HG03520 (cell line): ENCODE data around the gene EMC8.
"Not testable (repeated sequence)": the region's sequence is repeated elsewhere in the genome, so short reads cannot be mapped to it uniquely, and the experiment has no call there.

Experiments
- ATAC-seq: cut with Tn5 transposase; IDR thresholded peaks from one replicate; pipeline ENCODE4 v1.9.1; 2021; ENCODE audit warnings: mild to moderate bottlenecking, moderate library complexity; ENCODE audit not compliant: unreplicated experiment

Gene EMC8

GRCh38 chr16:85799497-85800320 lies at the start of gene EMC8, which contains the start of gene COX4I1:
Gene EMC8 (minus strand): TSS chr16:85799544. CDS start chr16:85799295, 249 bp downstream.
Gene COX4I1 (plus strand): TSS chr16:85799695. CDS start chr16:85801206, 1,511 bp downstream.
- peak; percentile 65 for ATAC-seq

DNA sequence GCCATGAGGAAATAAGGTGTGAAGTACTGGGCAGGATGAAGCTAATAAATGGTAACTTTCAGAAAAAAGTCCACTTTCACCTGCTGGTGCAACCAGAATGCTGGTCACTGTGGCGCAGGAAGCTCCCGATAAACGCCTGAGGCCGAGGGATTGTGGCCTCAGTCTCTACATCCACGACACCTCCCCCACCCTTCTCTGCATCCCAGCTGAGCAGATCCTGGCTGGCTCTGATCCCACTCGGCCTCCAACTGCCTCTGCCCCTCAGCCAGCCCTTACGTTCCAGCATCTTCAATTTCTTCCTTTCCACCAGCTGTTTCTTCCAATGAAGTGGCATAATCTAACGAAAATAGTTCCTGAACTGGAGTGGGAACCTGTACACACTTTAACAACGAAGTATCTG lies 49.6 kb upstream of the EMC8 start:
- ATAC-seq = no peak

DNA sequence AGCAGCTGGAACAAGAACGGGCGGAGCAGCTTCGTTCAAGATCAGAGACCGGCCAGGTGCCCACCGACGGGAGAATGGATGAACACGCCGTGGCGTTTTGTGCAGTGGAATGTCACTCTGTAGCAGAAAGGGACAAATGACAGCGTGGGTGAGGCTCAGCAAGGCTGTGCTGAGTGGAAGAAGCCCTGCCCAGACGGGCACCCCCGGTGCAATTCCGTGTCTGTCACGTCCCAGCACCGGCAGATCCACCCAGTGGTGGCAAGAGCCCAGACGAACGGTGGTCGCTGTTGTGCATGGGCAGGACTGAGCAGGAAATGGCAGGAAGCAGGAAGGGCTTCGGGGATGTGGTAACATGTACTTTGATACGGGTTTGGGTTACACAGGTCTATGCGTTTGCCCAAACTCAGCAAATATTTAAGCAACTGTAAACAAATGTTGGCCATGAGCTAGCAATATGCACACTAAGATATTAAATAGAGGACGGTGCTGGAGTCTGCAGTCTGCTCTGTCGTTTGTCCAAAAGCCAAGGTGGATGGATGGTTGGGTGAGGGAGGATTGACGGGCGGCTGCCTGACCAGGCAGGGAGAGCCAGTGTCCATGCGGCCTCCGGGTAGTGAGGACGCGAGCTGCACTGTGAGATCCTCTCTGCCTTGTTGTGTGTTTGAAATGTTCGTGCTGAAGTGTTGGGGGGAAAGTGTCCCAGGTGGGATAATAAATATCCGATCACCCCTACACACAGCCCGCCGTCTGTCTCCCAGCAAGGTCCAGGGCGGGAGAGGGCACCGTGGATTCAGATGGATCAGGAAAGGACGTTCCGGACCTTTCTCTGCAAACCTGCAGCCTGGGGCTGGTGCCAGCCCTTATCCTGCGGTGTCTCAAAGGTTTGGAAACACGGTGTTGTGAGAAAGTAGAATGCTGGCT lies 48.6 kb upstream of the EMC8 start:
- no peak for ATAC-seq

GRCh38 chr16:85847036-85847435 lies 47.7 kb upstream of the EMC8 start:
- no peak for ATAC-seq

DNA sequence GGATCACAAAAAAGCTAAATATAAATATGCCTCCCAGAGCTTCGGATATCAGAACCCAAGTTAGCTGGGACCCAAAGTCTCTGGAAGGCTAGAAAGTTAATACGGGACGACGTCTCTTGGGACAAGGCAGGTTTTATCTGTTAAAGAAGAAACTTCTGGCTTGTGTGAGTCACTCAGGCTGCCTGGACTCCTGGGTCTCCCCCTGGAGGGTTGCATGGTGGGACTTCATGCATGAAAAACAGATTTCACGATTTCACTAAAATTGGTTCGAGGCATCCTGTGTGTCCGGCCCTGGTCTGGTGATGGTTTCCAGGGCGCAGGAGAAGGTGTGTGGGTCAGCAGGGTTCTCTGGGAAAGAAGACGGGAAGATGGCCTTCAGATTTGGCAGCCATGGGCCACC lies 47.1 kb upstream of the EMC8 start:
- no peak for ATAC-seq

GRCh38 chr16:85845266-85845665 lies 45.9 kb upstream of the EMC8 start:
- ATAC-seq = no peak

DNA sequence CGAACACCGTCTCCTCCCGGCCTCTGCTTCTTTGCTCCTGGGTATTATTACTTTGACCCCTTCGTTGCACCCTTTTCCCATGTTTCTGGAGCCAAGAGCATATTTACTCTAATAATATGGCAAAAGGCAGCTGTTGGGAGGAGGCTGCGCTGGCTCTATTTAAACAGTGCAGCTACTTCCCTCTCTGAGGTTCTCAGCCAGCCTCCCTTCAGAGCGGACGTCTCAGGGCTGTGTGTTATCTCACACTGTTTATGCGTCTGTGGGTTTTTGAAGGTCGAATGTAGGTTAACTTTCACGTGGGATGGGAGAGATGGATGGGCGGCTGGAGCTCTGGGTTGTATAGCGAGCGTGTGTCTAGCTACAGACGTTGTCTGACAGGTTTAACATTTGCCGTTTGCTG lies 45.4 kb upstream of the EMC8 start:
- no peak for ATAC-seq

DNA sequence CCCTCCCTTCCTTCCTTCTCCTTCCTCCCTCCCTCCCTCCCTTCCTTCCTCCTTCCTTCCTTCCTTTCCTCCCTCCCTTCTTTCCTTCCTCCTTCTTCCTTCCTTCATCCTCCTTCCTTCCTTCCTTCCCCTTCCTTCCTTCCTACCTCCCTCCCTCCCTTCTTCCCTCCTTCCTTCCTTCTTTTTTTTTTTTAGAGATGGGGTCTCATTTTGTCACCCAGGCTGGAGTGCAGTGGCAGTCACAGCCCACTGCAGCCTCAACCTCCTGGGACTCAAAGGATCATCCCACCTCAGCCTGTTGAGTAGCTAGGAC lies 44.8 kb upstream of the EMC8 start:
- no peak for ATAC-seq

GRCh38 chr16:85843471-85844168 lies 44.3 kb upstream of the EMC8 start:
- ATAC-seq = no peak

- ATAC-seq = no peak
Observed at GRCh38 chr16:85842848-85843247, 43.5 kb upstream of the EMC8 start.

DNA sequence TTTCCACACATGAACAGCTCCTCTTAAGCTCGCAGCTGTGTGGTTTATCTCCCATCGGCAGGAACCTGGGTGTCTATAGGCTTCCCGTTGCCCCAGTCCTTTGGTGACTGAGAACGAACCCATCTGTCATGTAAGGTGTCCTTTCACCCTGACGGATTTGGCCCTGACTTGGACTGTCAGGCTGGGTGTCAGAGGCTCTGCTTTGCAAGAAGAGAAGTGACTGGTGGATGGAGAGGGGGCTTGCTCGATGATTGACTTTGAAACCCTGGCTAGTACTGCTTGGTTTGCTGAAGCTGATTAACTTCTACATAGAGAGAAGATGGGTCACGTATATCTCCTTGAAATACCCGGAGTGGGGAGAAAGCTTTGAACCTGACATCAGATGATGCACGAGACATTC lies 43.1 kb upstream of the EMC8 start:
- no peak for ATAC-seq

DNA sequence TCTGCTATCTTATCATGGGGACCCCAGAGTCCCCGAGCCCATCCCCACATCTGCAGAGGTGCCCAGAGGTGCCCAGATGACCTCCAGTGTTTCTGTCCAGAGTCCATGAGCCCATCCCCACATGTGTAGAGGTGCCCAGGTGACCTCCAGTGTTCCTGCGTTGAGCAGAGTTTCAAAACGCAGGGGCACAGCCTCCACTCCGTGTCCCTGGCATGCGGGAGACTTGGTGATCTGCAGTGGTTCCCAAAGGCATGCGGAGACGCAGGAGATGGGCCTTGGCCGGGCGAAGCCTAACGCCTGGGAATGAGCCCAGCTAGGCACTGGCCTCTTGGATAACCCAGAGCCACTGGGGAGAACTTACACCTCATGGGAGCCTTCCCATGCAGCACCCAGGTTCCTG lies 41.5 kb upstream of the EMC8 start:
- ATAC-seq = no peak

- no peak for ATAC-seq
Observed at GRCh38 chr16:85840395-85840794, 41.1 kb upstream of the EMC8 start.

- no peak for ATAC-seq
Observed at GRCh38 chr16:85839681-85840240, 40.4 kb upstream of the EMC8 start.

GRCh38 chr16:85838876-85839585 lies 39.7 kb upstream of the EMC8 start:
- no peak for ATAC-seq

DNA sequence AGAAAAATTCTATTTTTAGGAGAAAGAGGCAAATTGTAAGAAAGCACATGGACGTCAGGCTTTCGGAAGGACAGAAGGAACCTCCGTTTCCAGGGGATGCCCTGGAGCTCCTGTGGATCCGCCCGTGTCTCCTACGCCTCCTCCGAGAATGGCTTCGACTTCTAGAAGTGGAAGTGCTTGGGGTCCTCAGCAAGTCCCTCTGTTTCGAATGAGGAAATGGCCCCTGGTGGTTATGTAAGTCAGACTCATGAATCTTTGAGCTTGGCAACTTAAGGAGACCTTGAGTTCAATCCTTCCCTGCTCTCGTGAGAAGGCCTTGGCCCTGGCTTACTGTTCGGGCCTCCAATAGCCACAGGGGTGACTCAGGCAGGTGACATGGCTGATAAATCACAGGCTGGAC lies 39.0 kb upstream of the EMC8 start:
- ATAC-seq = no peak

DNA sequence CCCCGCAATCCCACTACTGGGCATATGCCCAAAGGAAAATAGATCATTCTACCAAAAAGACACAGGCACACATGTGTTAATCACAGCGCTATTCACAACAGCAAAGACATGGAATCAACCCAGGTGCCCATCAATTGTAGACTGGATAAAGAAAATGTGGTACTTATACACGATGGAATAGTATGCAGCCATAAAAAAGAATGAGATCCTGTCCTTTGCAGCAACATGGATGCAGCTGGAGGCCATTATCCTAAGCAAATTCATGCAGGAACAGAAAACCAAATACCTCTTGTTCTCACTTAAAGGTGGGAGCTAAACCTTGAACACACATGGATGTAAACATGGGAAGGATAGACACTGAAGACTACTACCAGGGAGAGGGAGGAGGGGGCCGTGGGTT lies 38.3 kb upstream of the EMC8 start:
- not testable (repeated sequence) for ATAC-seq

DNA sequence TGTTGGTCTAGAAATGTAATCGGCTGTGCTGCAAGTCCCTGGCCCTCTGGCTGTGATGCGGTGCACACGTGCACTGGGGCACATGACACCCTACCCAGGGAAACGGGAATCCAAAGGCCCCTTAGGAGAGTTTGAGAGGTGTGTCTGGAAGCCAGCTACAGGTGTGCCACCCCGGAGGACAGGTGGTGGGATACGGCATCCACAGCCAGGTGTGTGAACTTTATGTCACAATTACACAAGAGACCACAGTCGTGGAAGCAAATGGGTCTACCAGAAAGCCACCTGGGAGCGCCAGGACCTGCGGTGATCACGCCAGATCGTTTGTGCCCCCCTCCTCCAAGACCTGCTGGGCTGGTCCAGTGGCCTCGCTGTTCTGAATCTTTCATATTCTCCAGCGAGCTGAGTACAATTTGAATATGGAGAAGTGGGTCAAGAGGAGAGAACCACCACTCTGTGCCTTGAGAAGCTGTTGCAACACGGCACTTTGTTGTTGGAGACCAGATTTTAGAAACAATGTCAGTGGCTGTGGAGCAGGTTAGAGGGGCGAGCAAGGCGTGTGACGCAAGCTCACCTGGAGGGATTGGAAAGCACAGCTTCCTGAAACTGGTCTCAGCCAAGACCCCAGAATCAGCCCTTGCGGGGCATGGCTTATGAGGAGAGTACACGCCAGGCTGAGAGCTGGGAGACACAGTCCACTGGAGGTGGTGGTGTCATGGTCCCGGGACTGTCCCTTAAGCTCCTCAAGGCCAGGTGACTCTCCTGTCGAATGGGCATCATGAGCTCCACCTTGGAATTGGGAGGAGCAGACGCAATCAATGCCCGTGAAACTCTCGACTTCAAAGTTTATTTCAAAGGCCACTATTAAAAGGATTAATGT lies 37.6 kb upstream of the EMC8 start:
- no peak for ATAC-seq

GRCh38 chr16:85835956-85836705 lies 36.8 kb upstream of the EMC8 start:
- no peak for ATAC-seq
